Measurements from ENCODE around the gene FRMPD4. TPM values are rescaled to one million over a fixed set of nuclear protein-coding genes. Genes with fewer than 3 reads are reported as not detected.

The FRMPD4 gene
- total RNA-seq, 1 experiment from 2014 or later = 1.4 TPM

DNA sequence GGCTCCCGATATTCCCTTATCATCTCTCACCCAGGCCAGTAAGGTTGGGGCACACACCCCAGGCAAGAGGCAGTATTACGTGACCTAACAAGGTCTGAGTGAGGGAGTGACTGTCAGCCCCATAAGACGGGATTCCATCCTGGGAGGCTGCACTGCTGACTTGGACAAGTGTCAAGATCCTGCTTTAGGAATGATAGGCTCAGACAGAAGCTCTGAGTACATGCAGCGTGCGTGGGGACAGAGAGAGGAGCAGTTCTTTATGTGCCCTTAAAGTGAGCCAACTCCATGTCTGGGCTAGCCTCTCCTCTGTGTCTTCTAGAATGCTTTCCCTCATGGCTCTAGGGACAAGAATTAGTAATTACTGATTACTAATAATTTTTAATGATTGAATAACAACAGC lies 510.7 kb downstream of the FRMPD4 start (continued):
- TF ChIP-seq ZNF396 (CRISPR knock-in tag; IDR thresholded peaks at IDR 0.05; ENCODE audit: borderline replicate concordance) (no peak), RELA (CRISPR knock-in tag; IDR thresholded peaks at IDR 0.05; ENCODE audit: borderline replicate concordance) (no peak), MLX (CRISPR knock-in tag; IDR thresholded peaks at IDR 0.05) (no peak)
- TF ChIP-seq, protein P1, sequence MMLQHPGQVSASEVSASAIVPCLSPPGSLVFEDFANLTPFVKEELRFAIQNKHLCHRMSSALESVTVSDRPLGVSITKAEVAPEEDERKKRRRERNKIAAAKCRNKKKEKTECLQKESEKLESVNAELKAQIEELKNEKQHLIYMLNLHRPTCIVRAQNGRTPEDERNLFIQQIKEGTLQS (CRISPR knock-in tag; conservative IDR thresholded peaks at IDR 0.05) = no peak
- TF ChIP-seq, protein P2, sequence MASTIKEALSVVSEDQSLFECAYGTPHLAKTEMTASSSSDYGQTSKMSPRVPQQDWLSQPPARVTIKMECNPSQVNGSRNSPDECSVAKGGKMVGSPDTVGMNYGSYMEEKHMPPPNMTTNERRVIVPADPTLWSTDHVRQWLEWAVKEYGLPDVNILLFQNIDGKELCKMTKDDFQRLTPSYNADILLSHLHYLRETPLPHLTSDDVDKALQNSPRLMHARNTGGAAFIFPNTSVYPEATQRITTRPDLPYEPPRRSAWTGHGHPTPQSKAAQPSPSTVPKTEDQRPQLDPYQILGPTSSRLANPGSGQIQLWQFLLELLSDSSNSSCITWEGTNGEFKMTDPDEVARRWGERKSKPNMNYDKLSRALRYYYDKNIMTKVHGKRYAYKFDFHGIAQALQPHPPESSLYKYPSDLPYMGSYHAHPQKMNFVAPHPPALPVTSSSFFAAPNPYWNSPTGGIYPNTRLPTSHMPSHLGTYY (CRISPR knock-in tag; IDR thresholded peaks at IDR 0.05) = no peak

DNA sequence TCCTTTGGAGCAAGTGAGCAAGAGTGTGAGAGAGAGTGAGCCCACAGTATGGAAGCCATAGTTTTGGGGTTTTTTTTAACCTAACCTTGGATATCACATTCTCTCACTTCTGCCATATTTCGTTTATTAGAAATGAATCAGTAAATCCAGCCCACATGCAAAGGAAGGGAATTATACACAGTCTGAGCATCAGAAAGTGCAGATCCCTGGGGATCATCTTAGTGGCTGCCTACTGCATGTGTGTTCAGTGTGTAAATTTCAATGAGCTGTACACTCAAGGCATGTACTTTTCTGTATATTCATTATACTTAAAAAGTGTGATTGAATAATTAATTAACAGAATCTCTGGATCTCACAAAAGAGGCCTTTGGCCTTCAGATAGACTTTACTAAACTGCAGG lies 519.2 kb downstream of the FRMPD4 start:
- H3K4me3 Mint-ChIP-seq = no peak overlapping the region
- H3K9me3 Mint-ChIP-seq = 0 out of 2 replicates have a peak, but pooled peaks cover 4% of the 10 kb centered on the region
- H3K4me1 Mint-ChIP-seq = no peaks in the 10 kb centered on the region
- H3K27me3 Mint-ChIP-seq (ENCODE audit: low read depth) = no peaks in the 10 kb centered on the region
- ATAC-seq = no peak
- no peak for DNase-seq (ENCODE audit: low spot score)
- H3K27ac Mint-ChIP-seq = no peak overlapping the region
- ChIA-PET POLR2A (no interaction called here), CTCF (no interaction called here)
- no peak for TF ChIP-seq TP53 (CRISPR knock-in tag; IDR thresholded peaks at IDR 0.05)
- TF ChIP-seq ESRRA (CRISPR knock-in tag; IDR thresholded peaks at IDR 0.05; ENCODE audit: borderline replicate concordance) = no peak
- TF ChIP-seq, protein P2 (CRISPR knock-in tag; IDR thresholded peaks at IDR 0.05) = no peak
- no peak for TF ChIP-seq FOXK1 (CRISPR knock-in tag; IDR thresholded peaks at IDR 0.05)
- no peak for TF ChIP-seq TEAD1 (CRISPR knock-in tag; IDR thresholded peaks at IDR 0.05)
- TF ChIP-seq ZNF396 (CRISPR knock-in tag; IDR thresholded peaks at IDR 0.05; ENCODE audit: borderline replicate concordance) = no peak
- no peak for TF ChIP-seq TEAD4 (CRISPR knock-in tag; IDR thresholded peaks at IDR 0.05)
- TF ChIP-seq FOXP1 (CRISPR knock-in tag; IDR thresholded peaks at IDR 0.05; ENCODE audit: borderline replicate concordance) = no peak
- TF ChIP-seq, protein P3, sequence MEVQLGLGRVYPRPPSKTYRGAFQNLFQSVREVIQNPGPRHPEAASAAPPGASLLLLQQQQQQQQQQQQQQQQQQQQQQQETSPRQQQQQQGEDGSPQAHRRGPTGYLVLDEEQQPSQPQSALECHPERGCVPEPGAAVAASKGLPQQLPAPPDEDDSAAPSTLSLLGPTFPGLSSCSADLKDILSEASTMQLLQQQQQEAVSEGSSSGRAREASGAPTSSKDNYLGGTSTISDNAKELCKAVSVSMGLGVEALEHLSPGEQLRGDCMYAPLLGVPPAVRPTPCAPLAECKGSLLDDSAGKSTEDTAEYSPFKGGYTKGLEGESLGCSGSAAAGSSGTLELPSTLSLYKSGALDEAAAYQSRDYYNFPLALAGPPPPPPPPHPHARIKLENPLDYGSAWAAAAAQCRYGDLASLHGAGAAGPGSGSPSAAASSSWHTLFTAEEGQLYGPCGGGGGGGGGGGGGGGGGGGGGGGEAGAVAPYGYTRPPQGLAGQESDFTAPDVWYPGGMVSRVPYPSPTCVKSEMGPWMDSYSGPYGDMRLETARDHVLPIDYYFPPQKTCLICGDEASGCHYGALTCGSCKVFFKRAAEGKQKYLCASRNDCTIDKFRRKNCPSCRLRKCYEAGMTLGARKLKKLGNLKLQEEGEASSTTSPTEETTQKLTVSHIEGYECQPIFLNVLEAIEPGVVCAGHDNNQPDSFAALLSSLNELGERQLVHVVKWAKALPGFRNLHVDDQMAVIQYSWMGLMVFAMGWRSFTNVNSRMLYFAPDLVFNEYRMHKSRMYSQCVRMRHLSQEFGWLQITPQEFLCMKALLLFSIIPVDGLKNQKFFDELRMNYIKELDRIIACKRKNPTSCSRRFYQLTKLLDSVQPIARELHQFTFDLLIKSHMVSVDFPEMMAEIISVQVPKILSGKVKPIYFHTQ (CRISPR knock-in tag; IDR thresholded peaks at IDR 0.05) = no peak
- no peak for TF ChIP-seq SOX15 (CRISPR knock-in tag; IDR thresholded peaks at IDR 0.05)
- no peak for TF ChIP-seq ZNF138 (CRISPR knock-in tag; conservative IDR thresholded peaks at IDR 0.05)
- no peak for TF ChIP-seq CBFB (CRISPR knock-in tag; IDR thresholded peaks at IDR 0.05; ENCODE audit: low read depth)
- TF ChIP-seq, protein P4, sequence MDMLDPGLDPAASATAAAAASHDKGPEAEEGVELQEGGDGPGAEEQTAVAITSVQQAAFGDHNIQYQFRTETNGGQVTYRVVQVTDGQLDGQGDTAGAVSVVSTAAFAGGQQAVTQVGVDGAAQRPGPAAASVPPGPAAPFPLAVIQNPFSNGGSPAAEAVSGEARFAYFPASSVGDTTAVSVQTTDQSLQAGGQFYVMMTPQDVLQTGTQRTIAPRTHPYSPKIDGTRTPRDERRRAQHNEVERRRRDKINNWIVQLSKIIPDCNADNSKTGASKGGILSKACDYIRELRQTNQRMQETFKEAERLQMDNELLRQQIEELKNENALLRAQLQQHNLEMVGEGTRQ (CRISPR knock-in tag; IDR thresholded peaks at IDR 0.05) = no peak
- TF ChIP-seq MLX (CRISPR knock-in tag; IDR thresholded peaks at IDR 0.05) = no peak
- no peak for TF ChIP-seq MXD4 (CRISPR knock-in tag; IDR thresholded peaks at IDR 0.05; ENCODE audit: borderline replicate concordance)
- no peak for TF ChIP-seq NR2C2 (CRISPR knock-in tag; IDR thresholded peaks at IDR 0.05)
- TF ChIP-seq TCF7 (CRISPR knock-in tag; IDR thresholded peaks at IDR 0.05; ENCODE audit: low read depth) = no peak
- H3K36me3 Mint-ChIP-seq = no peaks in the 10 kb centered on the region

Data from WTC11 (cell line).